ENCODE results near the gene FLOT2.
"Not testable (repeated sequence)": the region's sequence is repeated elsewhere in the genome, so short reads cannot be mapped to it uniquely, and the experiment has no call there.

The FLOT2 gene

DNA sequence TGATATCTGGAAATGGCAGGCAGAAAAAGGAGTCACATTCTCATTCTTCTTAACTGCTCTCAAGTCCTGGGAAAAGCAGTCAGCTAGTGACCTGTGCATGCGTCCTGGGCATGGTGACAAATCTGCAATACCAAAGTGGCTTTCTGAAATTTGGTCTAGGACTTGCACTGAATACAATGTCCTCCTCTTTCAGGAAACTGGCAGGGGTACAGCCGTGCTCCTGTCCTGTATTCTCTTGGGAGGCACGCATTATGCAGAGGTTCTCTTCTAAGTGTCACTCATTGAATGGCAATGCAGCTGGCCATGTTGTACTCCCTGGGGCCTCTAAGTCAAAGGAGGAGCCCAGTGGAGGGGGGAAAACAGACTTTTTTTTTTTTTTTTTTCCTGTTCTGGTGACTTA is 43.1 kb upstream of the FLOT2 start:
- in situ Hi-C loops (cut with HindIII; ENCODE audit: low sequenced_read_pairs), result no loop called here
- TF ChIP-seq, protein P1, sequence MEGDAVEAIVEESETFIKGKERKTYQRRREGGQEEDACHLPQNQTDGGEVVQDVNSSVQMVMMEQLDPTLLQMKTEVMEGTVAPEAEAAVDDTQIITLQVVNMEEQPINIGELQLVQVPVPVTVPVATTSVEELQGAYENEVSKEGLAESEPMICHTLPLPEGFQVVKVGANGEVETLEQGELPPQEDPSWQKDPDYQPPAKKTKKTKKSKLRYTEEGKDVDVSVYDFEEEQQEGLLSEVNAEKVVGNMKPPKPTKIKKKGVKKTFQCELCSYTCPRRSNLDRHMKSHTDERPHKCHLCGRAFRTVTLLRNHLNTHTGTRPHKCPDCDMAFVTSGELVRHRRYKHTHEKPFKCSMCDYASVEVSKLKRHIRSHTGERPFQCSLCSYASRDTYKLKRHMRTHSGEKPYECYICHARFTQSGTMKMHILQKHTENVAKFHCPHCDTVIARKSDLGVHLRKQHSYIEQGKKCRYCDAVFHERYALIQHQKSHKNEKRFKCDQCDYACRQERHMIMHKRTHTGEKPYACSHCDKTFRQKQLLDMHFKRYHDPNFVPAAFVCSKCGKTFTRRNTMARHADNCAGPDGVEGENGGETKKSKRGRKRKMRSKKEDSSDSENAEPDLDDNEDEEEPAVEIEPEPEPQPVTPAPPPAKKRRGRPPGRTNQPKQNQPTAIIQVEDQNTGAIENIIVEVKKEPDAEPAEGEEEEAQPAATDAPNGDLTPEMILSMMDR (IDR thresholded peaks at IDR 0.05; ENCODE audit: low read depth, low read length, missing control alignments), result no peak
- no peak overlapping the region for H3K4me3 ChIP-seq (ENCODE audit: low read depth, low read length)
- DNase-seq (ENCODE audit: low read depth), result no peak

DNA sequence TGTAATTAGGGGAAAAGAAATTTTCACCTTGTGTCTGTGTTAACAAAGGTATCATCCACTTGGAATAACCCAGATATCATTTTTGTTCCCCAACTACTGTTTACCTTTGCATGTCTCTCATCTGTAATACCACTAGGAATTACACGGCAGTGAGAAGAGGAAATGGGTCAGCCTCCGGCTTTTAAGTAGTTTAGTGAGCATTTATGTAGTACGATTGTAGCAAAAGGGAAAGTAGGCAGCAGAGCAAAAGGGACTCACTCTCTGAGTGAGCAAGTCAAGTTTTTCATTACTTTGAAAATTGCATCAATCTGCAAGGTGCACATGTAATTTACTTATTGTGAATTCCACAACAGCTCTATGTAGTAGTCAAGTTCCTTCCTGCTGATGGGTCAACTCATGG is 42.6 kb upstream of the FLOT2 start:
- no peak for DNase-seq (ENCODE audit: low read depth)
- H3K4me3 ChIP-seq (ENCODE audit: low read depth, low read length), result no peak overlapping the region

DNA sequence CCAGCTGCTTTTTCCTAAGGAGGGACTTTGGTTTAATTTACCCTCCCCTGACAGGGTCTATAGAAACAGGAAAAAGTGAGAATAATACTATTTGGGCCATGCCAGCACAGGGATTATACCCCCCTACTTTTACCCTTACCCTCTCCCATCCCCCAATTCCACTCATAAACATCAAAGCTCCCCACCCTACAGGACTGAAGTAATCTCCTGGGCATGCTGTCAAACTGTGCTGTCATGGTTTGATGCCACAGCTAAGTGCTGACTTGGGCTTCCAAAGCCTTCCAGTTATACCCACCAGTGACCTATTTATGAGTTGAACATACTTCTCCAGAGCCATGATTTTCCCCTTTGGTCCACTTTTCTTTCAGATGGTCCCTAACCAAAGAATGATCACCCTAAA is 41.0 kb upstream of the FLOT2 start:
- in situ Hi-C loops (cut with HindIII; ENCODE audit: low sequenced_read_pairs), result no loop called here
- no peak for DNase-seq (ENCODE audit: low read depth)
- no peak overlapping the region for H3K4me3 ChIP-seq (ENCODE audit: low read depth, low read length)
- TF ChIP-seq, protein P1 (IDR thresholded peaks at IDR 0.05; ENCODE audit: low read depth, low read length, missing control alignments), result no peak

More for the DNA sequence above, 42.6 kb upstream of the FLOT2 start:
- in situ Hi-C loops (cut with HindIII; ENCODE audit: low sequenced_read_pairs), result no loop called here
- TF ChIP-seq, protein P1 (IDR thresholded peaks at IDR 0.05; ENCODE audit: low read depth, low read length, missing control alignments), result no peak

DNA sequence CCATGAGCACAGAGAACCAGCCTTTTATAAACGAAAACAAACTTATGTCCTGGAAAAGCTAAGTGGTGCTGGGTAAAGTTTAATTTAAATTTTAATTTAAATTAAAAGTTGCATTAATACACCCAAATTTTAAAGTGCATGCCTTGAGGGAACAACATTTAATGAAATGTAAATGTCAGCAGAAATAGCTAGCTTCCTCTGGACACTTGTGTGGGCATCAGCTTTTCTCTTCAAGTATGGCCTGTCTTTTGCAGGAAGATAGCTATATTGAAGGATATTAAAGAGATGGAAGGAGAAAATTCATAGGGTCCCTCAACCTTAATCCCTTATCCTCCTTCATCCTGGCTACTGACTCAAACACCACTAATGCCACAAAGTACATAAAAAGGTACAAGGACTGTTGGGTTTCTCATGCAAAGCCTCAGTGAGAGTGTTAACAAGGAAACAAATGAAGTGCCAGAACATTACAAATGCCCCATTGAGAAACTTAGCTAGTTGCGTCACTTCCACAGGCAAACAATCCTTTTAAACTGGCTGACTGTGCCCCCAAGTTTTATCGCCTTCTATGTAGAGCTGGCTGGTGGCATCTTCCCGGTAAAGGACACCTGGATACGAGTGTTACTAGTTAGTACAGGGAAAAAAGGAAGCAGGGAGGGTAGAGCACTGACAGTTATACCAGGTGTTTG is 39.7 kb upstream of the FLOT2 start:
- no peak overlapping the region for H3K4me3 ChIP-seq (ENCODE audit: low read depth, low read length)
- in situ Hi-C loops (cut with HindIII; ENCODE audit: low sequenced_read_pairs), result no loop called here
- no peak for DNase-seq (ENCODE audit: low read depth)
- TF ChIP-seq, protein P1 (IDR thresholded peaks at IDR 0.05; ENCODE audit: low read depth, low read length, missing control alignments), result no peak

DNA sequence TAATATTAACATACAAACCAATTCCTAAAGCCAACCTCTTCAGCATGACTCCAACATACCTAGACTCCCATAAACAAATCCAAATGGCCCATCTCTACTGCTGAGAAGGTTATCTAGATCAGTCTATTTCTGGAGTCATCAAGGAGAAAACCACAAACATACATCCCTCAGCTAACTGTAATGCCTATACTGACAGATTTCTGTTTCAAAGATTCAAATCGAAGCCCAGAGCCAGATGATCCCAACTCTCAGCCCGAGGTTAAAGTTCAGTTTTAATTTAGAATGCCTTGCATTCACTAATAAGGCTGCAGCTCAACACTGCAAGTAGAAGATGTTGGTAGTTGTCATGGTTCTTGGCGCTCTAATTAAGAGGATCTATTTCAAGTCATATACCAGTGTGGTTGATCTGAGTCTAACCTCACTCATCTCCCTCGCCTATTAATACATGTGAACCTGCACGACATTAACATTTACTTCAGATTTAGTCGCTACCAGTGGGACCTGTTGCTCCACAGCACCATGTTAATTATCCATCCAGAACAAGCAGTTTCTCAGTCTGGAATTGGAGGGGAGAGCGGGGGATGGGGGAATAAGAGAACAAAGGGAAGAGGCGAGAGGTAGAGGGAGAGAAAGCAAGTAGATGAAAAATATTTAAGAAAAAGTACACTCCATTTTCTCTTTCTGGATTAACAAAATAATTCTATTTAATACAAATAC is 38.4 kb upstream of the FLOT2 start:
- no peak for DNase-seq (ENCODE audit: low read depth)
- in situ Hi-C loops (cut with HindIII; ENCODE audit: low sequenced_read_pairs), result no loop called here
- TF ChIP-seq, protein P1 (IDR thresholded peaks at IDR 0.05; ENCODE audit: low read depth, low read length, missing control alignments), result no peak
- H3K4me3 ChIP-seq (ENCODE audit: low read depth, low read length), result no peak overlapping the region

DNA sequence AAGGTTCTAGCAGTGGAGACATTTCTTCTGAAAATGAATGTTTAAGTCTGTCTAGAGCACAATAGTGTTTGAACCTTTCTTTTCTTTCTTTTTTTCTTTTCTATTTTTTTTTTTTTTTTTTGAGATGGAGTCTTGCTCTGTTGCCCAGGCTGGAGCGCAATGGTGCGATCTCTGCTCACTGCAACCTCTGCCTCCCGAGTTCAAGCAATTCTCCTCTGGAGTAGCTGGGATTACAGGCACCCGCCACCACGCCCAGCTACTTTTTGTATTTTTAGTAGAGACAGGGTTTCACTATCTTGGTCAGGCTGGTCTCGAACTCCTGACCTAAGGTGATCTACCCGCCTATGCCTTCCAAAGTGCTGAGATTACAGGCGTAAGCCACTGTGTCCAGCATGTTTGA is 37.0 kb upstream of the FLOT2 start:
- H3K4me3 ChIP-seq (ENCODE audit: low read depth, low read length); in situ Hi-C loops (cut with HindIII; ENCODE audit: low sequenced_read_pairs); DNase-seq (ENCODE audit: low read depth): not testable (repeated sequence)

DNA sequence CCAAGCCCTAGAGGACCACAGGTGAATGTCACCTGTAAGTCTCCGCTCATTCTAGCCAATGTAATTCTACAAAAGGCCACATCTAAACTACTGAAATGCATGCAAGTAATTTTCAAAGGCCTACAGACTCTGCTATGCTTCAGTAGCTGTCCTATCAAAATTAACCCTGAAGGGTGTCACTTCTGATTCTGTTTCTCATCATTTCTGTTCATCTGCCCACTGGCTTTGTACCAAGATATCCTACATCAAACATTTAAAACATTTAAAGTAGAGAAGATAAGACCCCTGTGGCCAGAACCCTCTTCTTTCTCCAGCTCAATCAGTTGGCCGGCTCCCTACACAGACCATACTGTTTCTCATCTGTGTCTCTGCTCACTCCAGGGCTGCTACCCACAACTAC is 32.3 kb upstream of the FLOT2 start:
- TF ChIP-seq, protein P1 (IDR thresholded peaks at IDR 0.05; ENCODE audit: low read depth, low read length, missing control alignments), result no peak
- H3K4me3 ChIP-seq (ENCODE audit: low read depth, low read length), result no peak overlapping the region
- DNase-seq (ENCODE audit: low read depth), result no peak
- in situ Hi-C loops (cut with HindIII; ENCODE audit: low sequenced_read_pairs), result no loop called here

Data from astrocyte of the cerebellum (primary cell).